Fibroblast of lung (primary cell): ENCODE data around the gene PLCG1.

Experiments
- CTCF ChIP-seq, 2 donors: IDR thresholded peaks in 1 of 2; conservative IDR thresholded peaks in 1 of 2; 1 replicate in 1 of 2; 2 replicates in 1 of 2; pipeline ENCODE4 v1.5.1; 2011 to 2012; ENCODE audit warnings: low read length in 2 of 2, control low read depth in 1 of 2, inconsistent platforms in 1 of 2, low read depth in 1 of 2, mild to moderate bottlenecking in 1 of 2
- EZH2 ChIP-seq: IDR thresholded peaks from 2 replicates; pipeline ENCODE4 v1.5.1; 2012; ENCODE audit warnings: low read length, control low read depth, mild to moderate bottlenecking; ENCODE audit errors: missing control alignments

- TF ChIP-seq CTCF (conservative IDR thresholded peaks at IDR 0.05 in 1 of 2, IDR thresholded peaks at IDR 0.05 in 1 of 2; ENCODE audit: low read depth in 1 of 2, low read length in 2 of 2) (no peak), EZH2 (no peak)
Observed at GRCh38 chr20:41181567-41181966, 44.2 kb downstream of the PLCG1 start.
